HG03378 (cell line): ENCODE data around the gene RCAN2.
"Not testable (repeated sequence)": the region's sequence is repeated elsewhere in the genome, so short reads cannot be mapped to it uniquely, and the experiment has no call there.

Experiments
- ATAC-seq: cut with Tn5 transposase; IDR thresholded peaks from one replicate; pipeline ENCODE4 v1.9.1; 2021; ENCODE audit warnings: mild to moderate bottlenecking, moderate library complexity; ENCODE audit not compliant: unreplicated experiment

Gene RCAN2

DNA sequence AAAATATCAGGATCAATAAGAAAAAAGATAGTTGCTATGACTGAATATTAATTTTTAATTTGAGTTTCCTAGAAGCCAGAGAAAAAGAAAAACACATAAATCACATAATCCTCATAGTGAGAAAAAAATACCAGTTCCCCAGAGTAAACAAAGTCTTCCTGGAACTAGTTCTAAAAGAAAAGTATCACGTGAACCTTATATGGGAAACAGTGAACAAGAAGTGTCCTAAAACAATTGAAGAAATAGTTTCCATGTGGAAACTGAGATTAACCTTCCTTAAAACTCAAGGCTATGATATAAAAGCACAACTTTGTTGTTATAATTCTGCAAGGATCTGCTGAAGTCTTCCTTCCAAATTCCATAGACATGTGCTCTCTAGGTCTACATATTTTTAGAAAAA is 50.6 kb downstream of the RCAN2 start:
- ATAC-seq = no peak

GRCh38 chr6:46440141-46440540 is 51.1 kb downstream of the RCAN2 start:
- ATAC-seq = no peak

DNA sequence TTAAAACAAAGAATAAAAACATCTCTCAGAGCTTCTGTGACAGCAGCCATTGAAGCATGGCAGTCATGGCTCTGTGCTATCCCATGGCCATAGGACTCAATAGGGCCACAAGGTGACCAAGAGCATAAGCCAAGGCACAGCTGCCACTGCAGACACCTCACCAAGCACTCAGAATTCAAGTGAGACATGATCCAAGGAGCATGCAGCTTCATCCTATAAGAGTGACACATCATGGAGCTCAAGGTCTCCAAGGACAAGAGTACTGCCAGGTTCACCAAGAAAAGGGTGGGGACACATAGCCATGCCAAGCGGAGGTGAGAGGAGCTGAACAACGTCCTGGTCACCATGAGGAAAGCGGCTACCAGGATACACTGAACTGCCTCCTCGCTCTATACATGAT is 53.0 kb downstream of the RCAN2 start:
- ATAC-seq = no peak

GRCh38 chr6:46437671-46438221 is 53.5 kb downstream of the RCAN2 start:
- no peak for ATAC-seq

- no peak for ATAC-seq
These were observed 68.6 kb downstream of the RCAN2 start for GRCh38 chr6:46422619-46423018.

DNA sequence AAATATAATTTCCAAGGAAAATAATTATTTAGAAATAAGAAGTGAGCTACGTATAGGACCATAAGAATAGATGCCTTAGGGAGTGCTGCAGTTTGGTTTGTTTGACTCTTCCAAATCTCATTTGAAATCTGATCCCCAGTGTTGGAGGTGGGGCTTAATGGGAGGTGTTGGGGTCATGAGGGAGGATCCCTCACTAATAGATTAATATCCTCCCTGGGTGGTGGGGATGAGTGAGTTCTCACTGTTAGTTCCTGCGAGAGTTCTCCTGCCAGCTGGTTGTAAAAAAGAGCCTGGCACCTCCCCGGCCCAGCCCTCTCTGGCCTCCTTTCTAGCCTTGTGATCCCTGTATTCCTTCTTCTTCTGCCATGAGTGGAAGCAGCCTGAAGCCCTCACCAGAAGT is 69.3 kb downstream of the RCAN2 start:
- no peak for ATAC-seq

DNA sequence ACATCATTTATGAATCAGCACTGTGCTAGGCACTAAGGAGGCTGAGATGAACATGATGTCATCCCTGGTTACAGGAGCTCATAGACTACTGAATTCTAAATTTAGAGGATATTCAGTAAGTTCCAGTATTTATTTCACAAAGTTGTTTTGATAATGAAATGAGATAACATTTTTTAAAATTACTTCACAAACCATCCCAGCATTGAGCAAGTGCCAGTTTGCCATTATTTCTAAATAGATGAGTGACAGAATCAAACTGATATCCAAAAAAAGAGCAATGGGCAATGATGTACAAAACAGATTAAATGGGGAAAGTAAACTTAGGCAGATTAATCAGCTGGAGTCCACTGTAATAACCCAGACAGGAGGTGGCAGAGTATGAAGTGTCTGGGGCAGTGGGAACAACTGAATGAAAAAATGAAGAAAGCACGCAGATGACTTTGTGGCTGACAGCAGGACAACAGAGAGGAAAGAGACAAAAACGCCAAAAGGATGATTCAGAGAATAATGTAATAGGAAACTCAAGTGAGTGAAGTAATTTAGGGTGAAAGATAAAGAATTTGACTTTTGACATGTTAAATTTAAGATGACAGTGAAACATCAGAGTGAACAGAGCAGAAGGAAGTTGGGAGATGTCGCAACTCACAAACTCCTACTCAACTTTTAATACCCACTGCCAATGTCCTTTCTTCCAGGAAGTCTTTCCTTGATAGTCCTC is 70.2 kb downstream of the RCAN2 start:
- no peak for ATAC-seq

DNA sequence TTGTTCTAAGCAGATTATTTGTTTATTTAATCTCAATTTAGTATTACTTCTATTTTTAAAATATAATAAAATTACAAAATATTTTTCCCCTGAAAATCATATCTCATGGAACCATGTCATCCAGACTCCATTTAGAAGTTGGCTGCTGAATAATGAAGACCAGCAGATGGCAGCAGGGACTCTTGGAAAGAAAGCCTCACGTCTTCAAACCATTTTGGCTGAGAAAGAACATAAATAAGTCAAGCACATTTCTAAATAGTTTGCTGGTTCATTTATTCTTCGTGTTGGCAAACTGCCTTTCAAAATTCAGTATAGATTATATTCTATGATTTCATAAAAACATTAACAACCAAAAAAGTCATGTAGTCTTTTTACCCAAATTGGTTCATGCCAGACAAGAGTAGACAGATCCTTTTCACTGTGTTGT is 71.7 kb downstream of the RCAN2 start:
- no peak for ATAC-seq

GRCh38 chr6:46414398-46414797 is 76.9 kb downstream of the RCAN2 start:
- ATAC-seq = no peak

DNA sequence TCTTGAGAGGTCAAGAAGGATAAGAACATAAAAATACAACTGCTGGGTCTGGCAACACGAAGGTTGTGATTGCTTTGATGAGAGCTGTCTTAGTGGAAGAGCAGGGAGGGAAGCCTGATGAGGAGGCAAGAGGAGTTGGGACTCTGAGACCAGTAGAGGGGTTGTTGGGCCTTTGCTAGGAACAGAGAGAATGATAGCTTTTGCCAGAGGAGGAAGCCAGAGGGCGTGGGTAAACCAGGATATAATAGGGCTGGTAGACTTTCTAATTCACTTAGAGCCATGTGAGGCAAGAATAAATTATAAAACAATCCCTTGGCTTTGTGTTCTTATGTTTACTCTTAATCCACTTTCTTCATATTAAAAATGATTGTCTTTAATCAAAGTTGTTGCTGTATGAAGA is 78.6 kb downstream of the RCAN2 start:
- ATAC-seq = no peak

GRCh38 chr6:46411456-46412197 is 79.6 kb downstream of the RCAN2 start:
- no peak for ATAC-seq

DNA sequence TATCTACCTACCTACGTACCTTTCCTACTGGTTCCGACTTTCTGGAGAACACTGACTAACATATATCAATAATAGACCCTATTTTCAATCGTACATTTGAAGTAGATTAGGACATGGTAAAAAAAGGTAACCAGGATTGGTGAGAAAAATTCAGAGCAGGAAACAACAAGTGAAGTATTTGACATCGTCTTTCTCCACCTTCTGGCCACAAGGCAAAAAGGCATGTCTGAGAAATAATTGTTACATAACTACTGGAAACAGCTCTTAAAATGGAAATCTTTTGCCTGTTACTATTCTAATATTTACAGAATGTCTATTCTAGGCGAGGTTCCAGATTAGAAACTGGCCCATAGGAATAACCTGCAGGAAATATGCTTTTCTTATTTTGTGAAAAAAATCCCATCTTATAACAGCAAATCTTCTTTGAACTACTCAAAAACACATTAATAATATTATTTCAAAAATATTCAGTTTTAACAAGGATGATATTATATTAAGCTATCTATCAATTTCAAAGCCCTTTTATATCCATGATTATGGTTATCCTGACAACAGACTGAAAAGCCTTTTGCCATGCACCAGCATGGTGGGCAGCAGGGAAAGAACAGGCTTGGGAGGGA is 80.8 kb downstream of the RCAN2 start:
- no peak for ATAC-seq

- ATAC-seq = no peak
These were observed 83.3 kb downstream of the RCAN2 start for GRCh38 chr6:46407776-46408530.

DNA sequence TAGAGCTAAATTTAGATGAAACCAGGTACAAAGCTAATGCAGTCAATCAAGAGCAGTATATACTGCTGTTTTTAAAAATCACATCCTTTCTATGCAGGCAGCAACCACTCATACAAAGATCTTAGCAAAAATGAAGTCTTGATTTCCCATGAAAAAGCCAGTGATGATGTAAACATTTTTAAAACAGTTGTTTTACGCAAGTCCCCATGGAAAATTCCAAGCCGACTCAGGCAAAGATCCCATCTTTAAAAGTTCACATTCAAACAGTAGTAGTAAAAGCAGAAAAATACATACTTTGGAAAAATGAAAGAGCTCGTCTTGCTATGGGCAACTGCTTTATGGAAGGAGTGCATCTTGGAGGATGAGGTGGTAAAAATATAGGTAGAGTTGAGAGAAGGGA is 84.0 kb downstream of the RCAN2 start:
- ATAC-seq = no peak

GRCh38 chr6:46405620-46406180 is 85.5 kb downstream of the RCAN2 start:
- not testable (repeated sequence) for ATAC-seq

- ATAC-seq = no peak
These were observed 90.4 kb downstream of the RCAN2 start for GRCh38 chr6:46400898-46401297.

- ATAC-seq = no peak
These were observed 95.7 kb downstream of the RCAN2 start for GRCh38 chr6:46395530-46395929.

DNA sequence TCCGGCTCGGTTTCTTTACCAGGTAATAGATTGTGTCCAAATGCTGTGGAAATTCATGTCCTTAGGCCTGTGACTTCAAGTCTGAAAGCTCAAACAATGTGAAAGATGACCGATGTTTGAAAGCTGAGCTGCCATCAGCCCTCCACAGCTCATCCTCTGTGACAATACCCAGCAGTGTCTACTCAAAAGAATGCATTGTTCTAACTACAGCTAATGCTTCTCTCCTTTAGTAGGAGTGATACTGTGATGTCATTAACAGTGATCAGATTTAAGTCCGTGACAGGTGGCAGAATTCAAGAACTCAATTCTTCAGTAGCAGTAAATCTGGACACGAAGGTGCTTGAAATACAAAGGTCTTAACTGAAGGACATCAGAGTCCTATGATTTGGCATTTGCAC is 97.3 kb downstream of the RCAN2 start:
- no peak for ATAC-seq

DNA sequence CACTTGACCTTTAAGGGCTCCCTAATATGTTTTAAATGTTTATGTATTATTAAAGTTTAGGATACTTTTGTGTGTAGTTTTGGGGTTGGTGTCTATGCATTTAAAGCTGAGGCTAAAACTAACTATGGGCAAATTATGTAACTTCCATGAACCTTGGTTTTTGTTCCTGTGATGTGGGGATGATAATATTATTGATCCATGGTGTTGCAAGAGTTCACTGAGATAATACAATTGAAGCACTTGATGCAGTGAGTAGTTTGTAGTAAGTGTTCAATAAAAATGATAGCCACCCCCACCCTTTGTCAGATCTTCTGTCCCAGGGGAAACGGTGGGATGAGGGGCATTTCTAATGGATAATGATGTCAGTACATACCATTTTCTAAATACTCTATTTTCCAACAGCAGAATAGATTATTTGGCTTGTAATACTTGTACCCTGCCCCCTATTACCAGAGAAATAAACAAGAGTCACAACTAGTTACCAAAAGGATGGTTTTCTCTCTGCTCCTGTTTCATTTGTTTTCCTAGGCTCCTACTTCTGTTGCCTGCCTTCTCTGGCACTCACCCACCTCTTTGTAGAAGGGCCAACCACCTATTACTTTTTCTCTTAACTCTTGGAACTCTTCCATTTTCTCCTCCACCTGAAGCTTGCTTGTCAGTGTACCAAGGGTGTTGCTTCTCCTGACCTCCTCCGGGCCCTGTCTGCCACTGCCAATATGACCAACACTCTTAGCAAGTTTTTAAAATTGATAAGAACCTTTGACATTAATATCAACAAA is 97.9 kb downstream of the RCAN2 start:
- ATAC-seq = no peak

DNA sequence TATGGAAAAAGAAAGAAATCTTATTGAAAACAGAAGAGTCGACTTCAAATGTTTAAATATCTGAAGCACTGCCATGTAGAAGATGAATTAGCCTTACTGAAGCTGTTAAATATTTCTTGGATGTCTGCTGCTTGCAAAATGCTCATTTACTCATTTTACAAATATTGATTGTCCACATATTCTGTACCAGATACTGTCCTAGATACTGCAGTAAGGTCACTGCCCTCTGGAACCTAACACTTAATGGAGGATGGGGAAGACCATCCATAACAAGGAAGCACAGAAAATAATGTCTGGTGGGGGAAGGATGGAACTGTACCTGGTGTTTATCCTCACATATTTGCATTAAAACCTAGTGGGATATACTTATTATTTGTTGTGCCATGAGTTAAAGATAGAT is 99.0 kb downstream of the RCAN2 start:
- ATAC-seq = no peak
